HCT116 (cell line): ENCODE data around the gene PCDH15. TPM values are rescaled to one million over a fixed set of nuclear protein-coding genes. Genes with fewer than 3 reads are reported as not detected.

Source experiments
- ATAC-seq: fragments of 200-7000 bp; cut with Tn5 transposase; 2 replicates; pipeline ENCODE4 v1.9.1; 2020; ENCODE audit warnings: mild to moderate bottlenecking, moderate library complexity
- BruUV-seq: library from RNA; stranded (reverse); fragments of 400-500 nt; replicated peaks from 2 replicates; lab custom pipeline; 2021; lab: Mats Ljungman, UMichigan
- CTCF ChIA-PET: fragments of 300-600 bp; sonication (Branson Sonifier 250); formaldehyde crosslinking; loops from one replicate; lab custom pipeline; 2021; ENCODE audit warnings: antibody characterized with exemption; lab: Charles Lee
- POLR2A ChIA-PET: fragments of 300-600, 350-600 bp; sonication (Branson Sonifier 250); formaldehyde crosslinking; loops from one replicate; lab custom pipeline; 2021; ENCODE audit warnings: antibody characterized with exemption; lab: Charles Lee
- RAD21 ChIA-PET, 2 experiments: fragments of 300-600 bp; sonication (Branson Sonifier 250); formaldehyde crosslinking; loops; one replicate each; lab custom pipeline; 2023; ENCODE audit warnings: low total read pairs in 2 of 2; ENCODE audit not compliant: uncharacterized antibody in 2 of 2, unreplicated experiment in 2 of 2, low non-redundant PET in 1 of 2; lab: Charles Lee
- DNase-seq: peaks from one replicate; pipeline ENCODE4 v3.0.0-alpha.2; 2010; ENCODE audit warnings: low read depth, low spot score
- H2AFZ ChIP-seq: fragments of 200-600 bp; shearing (Covaris generic), sonication (generic); 2 replicates; pipeline ENCODE4 v1.6.1; 2017; ENCODE audit warnings: low read depth, mixed run types, mixed read lengths, antibody characterized with exemption, low read length; ENCODE audit not compliant: poor library complexity, severe bottlenecking
- H3K27ac ChIP-seq: 2 replicates; pipeline ENCODE4 v1.5.1; 2012; ENCODE audit warnings: low read depth, low read length
- H3K27me3 ChIP-seq: fragments of 200-600 bp; sonication (generic); 2 replicates; pipeline ENCODE4 v1.6.1; 2016; ENCODE audit warnings: mixed run types, low read length, mixed read lengths; ENCODE audit not compliant: insufficient read depth
- H3K36me3 ChIP-seq, 2 experiments: fragments of 200-500 bp in 1 of 2; fragments of 200-600 bp in 1 of 2; sonication (Bioruptor generic) in 1 of 2; sonication (generic) in 1 of 2; 2 replicates each; pipeline versions ENCODE4 v1.5.1 to v1.6.1; 2014 to 2016; ENCODE audit warnings: low read length in 2 of 2, inconsistent platforms in 1 of 2, mixed read lengths in 1 of 2, mixed run types in 1 of 2; ENCODE audit not compliant: insufficient read depth in 2 of 2, control insufficient read depth in 1 of 2
- H3K4me1 ChIP-seq, 2 experiments: fragments of 200-600 bp in 1 of 2; sonication (generic) in 1 of 2; 2 replicates each; pipeline versions ENCODE4 v1.5.1 to v1.6.1; 2012 to 2017; ENCODE audit warnings: low read length in 2 of 2, inconsistent platforms in 1 of 2, mild to moderate bottlenecking in 1 of 2, mixed read lengths in 1 of 2, mixed run types in 1 of 2, moderate library complexity in 1 of 2; ENCODE audit not compliant: insufficient read depth in 2 of 2, control insufficient read depth in 1 of 2
- H3K4me2 ChIP-seq: fragments of 200-600 bp; sonication (generic); 2 replicates; pipeline ENCODE4 v1.6.1; 2017; ENCODE audit warnings: mixed run types, low read length, mixed read lengths
- H3K4me3 ChIP-seq, 2 experiments: fragments of 200-600 bp in 1 of 2; sonication (generic) in 1 of 2; replicated peaks in 1 of 2; 2 replicates each; pipeline ENCODE4 v1.5.1; 2011 to 2016; ENCODE audit warnings: low read length in 2 of 2, control low read depth in 1 of 2, low read depth in 1 of 2, mild to moderate bottlenecking in 1 of 2, mixed read lengths in 1 of 2, mixed run types in 1 of 2
- H3K79me2 ChIP-seq: fragments of 200-600 bp; sonication (generic); 2 replicates; pipeline ENCODE4 v1.6.1; 2017; ENCODE audit warnings: mild to moderate bottlenecking, mixed run types, low read length, moderate library complexity, mixed read lengths; ENCODE audit not compliant: insufficient read depth
- H3K9ac ChIP-seq: fragments of 200-600 bp; sonication (generic); 2 replicates; pipeline ENCODE4 v1.6.1; 2016; ENCODE audit warnings: low read length, mixed read lengths
- H3K9me2 ChIP-seq: fragments of 200-600 bp; sonication (generic), shearing (Covaris generic); 2 replicates; pipeline ENCODE4 v1.6.1; 2017; ENCODE audit warnings: mixed run types, mild to moderate bottlenecking, moderate library complexity; ENCODE audit not compliant: insufficient read depth
- H3K9me3 ChIP-seq, 2 experiments: fragments of 200-500 bp in 1 of 2; fragments of 200-600 bp in 1 of 2; sonication (Bioruptor generic) in 1 of 2; sonication (generic) in 1 of 2; 2 replicates each; pipeline ENCODE4 v1.6.1; 2014 to 2017; ENCODE audit warnings: low read length in 2 of 2, mixed read lengths in 2 of 2, inconsistent platforms in 1 of 2, low read depth in 1 of 2, mild to moderate bottlenecking in 1 of 2, mixed run types in 1 of 2, moderate library complexity in 1 of 2; ENCODE audit not compliant: control insufficient read depth in 1 of 2, insufficient read depth in 1 of 2
- H4K20me1 ChIP-seq: fragments of 200-600 bp; sonication (generic), shearing (Covaris generic); 2 replicates; pipeline ENCODE4 v1.6.1; 2017; ENCODE audit warnings: mixed run types, mild to moderate bottlenecking, moderate library complexity; ENCODE audit not compliant: insufficient read depth
- CBX3 ChIP-seq: IDR thresholded peaks from 2 replicates; pipeline ENCODE4 v1.6.1; 2012; ENCODE audit warnings: low read depth
- CEBPB ChIP-seq: IDR thresholded peaks from 2 replicates; pipeline ENCODE4 v1.6.1; 2012; ENCODE audit warnings: low read depth
- EGR1 ChIP-seq: IDR thresholded peaks from 2 replicates; pipeline ENCODE4 v1.6.1; 2012; ENCODE audit warnings: low read depth
- ELF1 ChIP-seq: IDR thresholded peaks from 2 replicates; pipeline ENCODE4 v1.6.1; 2012; ENCODE audit warnings: low read depth, borderline replicate concordance
- FOSL1 ChIP-seq: IDR thresholded peaks from 2 replicates; pipeline ENCODE4 v1.6.1; 2012; ENCODE audit warnings: low read depth
- JUND ChIP-seq: IDR thresholded peaks from 2 replicates; pipeline ENCODE4 v1.6.1; 2012
- POLR2A ChIP-seq: IDR thresholded peaks from 2 replicates; pipeline ENCODE4 v1.7.0; 2011; ENCODE audit warnings: borderline replicate concordance; ENCODE audit not compliant: insufficient read depth, insufficient read length; ENCODE audit errors: extremely low read depth
- POLR2AphosphoS5 ChIP-seq: IDR thresholded peaks from 2 replicates; pipeline ENCODE4 v1.6.1; 2011; ENCODE audit warnings: mild to moderate bottlenecking, low read depth, low read length, moderate library complexity
- SIN3A ChIP-seq: IDR thresholded peaks from 2 replicates; pipeline ENCODE4 v1.6.1; 2012; ENCODE audit warnings: low read depth
- SP1 ChIP-seq: IDR thresholded peaks from 2 replicates; pipeline ENCODE4 v1.6.1; 2012; ENCODE audit warnings: low read depth
- SRF ChIP-seq: IDR thresholded peaks from 2 replicates; pipeline ENCODE4 v1.6.1; 2012; ENCODE audit warnings: low read depth
- TCF7L2 ChIP-seq: IDR thresholded peaks from 2 replicates; pipeline ENCODE4 v1.7.0; 2011; ENCODE audit warnings: borderline replicate concordance, inconsistent platforms; ENCODE audit not compliant: insufficient read depth, insufficient read length; ENCODE audit errors: extremely low read depth
- intact Hi-C: fragments of 100-400 bp; cut with micrococcal nuclease; formaldehyde crosslinking; loops from 2 replicates; pipeline ENCODE4 v1.10.0; 2022
- total RNA-seq: library from RNA; stranded (reverse); gene quantifications from one replicate; pipeline ENCODE4 v1.2.1, GENCODE V29; 2021; ENCODE audit not compliant: unreplicated experiment
- TF ChIP-seq, protein P1 (sequence below), 3 experiments: fragments of 200-600 bp in 1 of 3; sonication (generic) in 1 of 3; IDR thresholded peaks in 2 of 3; conservative IDR thresholded peaks in 1 of 3; 2 replicates each; pipeline ENCODE4 v1.5.1; 2012 to 2017; ENCODE audit warnings: low read depth in 2 of 3, low read length in 2 of 3, antibody characterized with exemption in 1 of 3, borderline replicate concordance in 1 of 3, control low read depth in 1 of 3, mild to moderate bottlenecking in 1 of 3, mixed read lengths in 1 of 3, mixed run types in 1 of 3, moderate library complexity in 1 of 3; ENCODE audit not compliant: insufficient read depth in 1 of 3
- TF ChIP-seq, protein P2 (sequence below): IDR thresholded peaks from 2 replicates; pipeline ENCODE4 v1.6.1; 2011; ENCODE audit warnings: mild to moderate bottlenecking, low read length, moderate library complexity; ENCODE audit not compliant: insufficient replicate concordance; ENCODE audit errors: extremely low read depth
- TF ChIP-seq, protein P3 (sequence below): IDR thresholded peaks from 2 replicates; pipeline ENCODE4 v1.6.1; 2012

PCDH15 gene
- total RNA-seq, 1 experiment from 2014 or later: not detected

DNA sequence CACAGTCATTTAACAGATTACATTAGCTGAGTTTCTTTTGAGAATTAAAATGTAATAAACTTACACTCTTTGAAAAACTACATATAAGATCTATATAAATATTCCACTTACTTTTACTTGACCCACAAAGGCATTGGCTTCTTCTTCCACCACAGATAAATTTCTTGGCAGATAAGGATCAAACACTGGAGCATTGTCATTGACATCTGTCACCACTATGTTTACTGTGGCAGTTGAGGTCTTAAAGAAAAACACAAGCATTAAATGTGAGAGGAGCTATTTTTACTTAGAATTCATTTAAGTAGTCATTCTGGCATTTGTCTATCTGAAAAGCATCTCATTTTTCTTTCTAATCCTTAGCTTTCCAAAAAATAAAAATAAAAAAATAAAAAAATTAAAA, 734.4 kb downstream of the PCDH15 start:
- DNase-seq: no peak
- Histone ChIP-seq H3K79me2 (no peaks in the 10 kb centered on the region), H3K9me3 (peaks cover 14 to 15% of the 10 kb centered on the region in 2 experiments; a peak in 3 of 4 replicates), H3K4me3 (no peak overlapping the region), H3K27ac (no peak overlapping the region), H3K4me1 (no peaks in the 10 kb centered on the region; a peak in 1 of 4 replicates), H3K9ac (no peak overlapping the region), H3K9me2 (no peaks in the 10 kb centered on the region), H3K36me3 (no peaks in the 10 kb centered on the region), H3K27me3 (no peaks in the 10 kb centered on the region)
- no peak for ATAC-seq
- CTCF ChIA-PET: no interaction called here
- BruUV-seq: no TSS peak
- RAD21 ChIA-PET: no interaction called here
- POLR2A ChIA-PET: no interaction called here
- TF ChIP-seq POLR2A (no peak), CEBPB (no peak), SRF (no peak), TCF7L2 (no peak), ELF1 (no peak), FOSL1 (no peak), CBX3 (no peak), POLR2AphosphoS5 (no peak), SP1 (no peak), EGR1 (no peak), JUND (no peak), SIN3A (no peak)
- TF ChIP-seq, protein P1, sequence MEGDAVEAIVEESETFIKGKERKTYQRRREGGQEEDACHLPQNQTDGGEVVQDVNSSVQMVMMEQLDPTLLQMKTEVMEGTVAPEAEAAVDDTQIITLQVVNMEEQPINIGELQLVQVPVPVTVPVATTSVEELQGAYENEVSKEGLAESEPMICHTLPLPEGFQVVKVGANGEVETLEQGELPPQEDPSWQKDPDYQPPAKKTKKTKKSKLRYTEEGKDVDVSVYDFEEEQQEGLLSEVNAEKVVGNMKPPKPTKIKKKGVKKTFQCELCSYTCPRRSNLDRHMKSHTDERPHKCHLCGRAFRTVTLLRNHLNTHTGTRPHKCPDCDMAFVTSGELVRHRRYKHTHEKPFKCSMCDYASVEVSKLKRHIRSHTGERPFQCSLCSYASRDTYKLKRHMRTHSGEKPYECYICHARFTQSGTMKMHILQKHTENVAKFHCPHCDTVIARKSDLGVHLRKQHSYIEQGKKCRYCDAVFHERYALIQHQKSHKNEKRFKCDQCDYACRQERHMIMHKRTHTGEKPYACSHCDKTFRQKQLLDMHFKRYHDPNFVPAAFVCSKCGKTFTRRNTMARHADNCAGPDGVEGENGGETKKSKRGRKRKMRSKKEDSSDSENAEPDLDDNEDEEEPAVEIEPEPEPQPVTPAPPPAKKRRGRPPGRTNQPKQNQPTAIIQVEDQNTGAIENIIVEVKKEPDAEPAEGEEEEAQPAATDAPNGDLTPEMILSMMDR (IDR thresholded peaks at IDR 0.05 in 2 of 3, conservative IDR thresholded peaks at IDR 0.05 in 1 of 3; ENCODE audit: borderline replicate concordance in 1 of 3, insufficient read depth in 1 of 3, low read depth in 2 of 3, low read length in 2 of 3): no peak
- TF ChIP-seq, protein P2, sequence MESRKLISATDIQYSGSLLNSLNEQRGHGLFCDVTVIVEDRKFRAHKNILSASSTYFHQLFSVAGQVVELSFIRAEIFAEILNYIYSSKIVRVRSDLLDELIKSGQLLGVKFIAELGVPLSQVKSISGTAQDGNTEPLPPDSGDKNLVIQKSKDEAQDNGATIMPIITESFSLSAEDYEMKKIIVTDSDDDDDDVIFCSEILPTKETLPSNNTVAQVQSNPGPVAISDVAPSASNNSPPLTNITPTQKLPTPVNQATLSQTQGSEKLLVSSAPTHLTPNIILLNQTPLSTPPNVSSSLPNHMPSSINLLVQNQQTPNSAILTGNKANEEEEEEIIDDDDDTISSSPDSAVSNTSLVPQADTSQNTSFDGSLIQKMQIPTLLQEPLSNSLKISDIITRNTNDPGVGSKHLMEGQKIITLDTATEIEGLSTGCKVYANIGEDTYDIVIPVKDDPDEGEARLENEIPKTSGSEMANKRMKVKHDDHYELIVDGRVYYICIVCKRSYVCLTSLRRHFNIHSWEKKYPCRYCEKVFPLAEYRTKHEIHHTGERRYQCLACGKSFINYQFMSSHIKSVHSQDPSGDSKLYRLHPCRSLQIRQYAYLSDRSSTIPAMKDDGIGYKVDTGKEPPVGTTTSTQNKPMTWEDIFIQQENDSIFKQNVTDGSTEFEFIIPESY: no peak
- TF ChIP-seq, protein P3, sequence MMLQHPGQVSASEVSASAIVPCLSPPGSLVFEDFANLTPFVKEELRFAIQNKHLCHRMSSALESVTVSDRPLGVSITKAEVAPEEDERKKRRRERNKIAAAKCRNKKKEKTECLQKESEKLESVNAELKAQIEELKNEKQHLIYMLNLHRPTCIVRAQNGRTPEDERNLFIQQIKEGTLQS: no peak
- TF ChIP-seq, all 23 proteins: peak for 0
- Histone ChIP-seq H2AFZ (no peak overlapping the region), H3K4me2 (no peak overlapping the region), H4K20me1 (no peaks in the 10 kb centered on the region; the same call in 1 of the 2 replicates)
- intact Hi-C loops: no loop called here
